Lung (tissue), 12 donors: Measurements from ENCODE around the gene ELOB. TPM values are rescaled to one million over a fixed set of nuclear protein-coding genes. Genes with fewer than 3 reads are reported as not detected.

Source experiments
- ATAC-seq: fragments of 200-7000 bp; cut with Tn5 transposase; one replicate; pipeline ENCODE4 v1.9.1; 2020; ENCODE audit warnings: moderate number of reproducible peaks; ENCODE audit not compliant: insufficient read depth, low FRiP score
- DNase-seq, 3 donors: peaks; one replicate each; pipeline ENCODE4 v3.0.0-alpha.2; 2013 to 2017
- H3K27ac ChIP-seq, 2 donors: one replicate each; pipeline ENCODE4 v1.5.1; 2013; ENCODE audit warnings: mild to moderate bottlenecking in 2 of 2, moderate library complexity in 2 of 2, control low read depth in 1 of 2, inconsistent platforms in 1 of 2, low read depth in 1 of 2, low read length in 1 of 2
- H3K27me3 ChIP-seq, 3 donors: one replicate each; pipeline ENCODE4 v1.5.1; 2013; ENCODE audit warnings: low read length in 2 of 3; ENCODE audit not compliant: control insufficient read depth in 3 of 3, insufficient read depth in 3 of 3
- H3K36me3 ChIP-seq, 4 donors: one replicate each; pipeline ENCODE4 v1.5.1; 2013; ENCODE audit warnings: low read length in 4 of 4, mild to moderate bottlenecking in 1 of 4, moderate library complexity in 1 of 4; ENCODE audit not compliant: control insufficient read depth in 4 of 4, insufficient read depth in 4 of 4
- H3K4me1 ChIP-seq, 5 donors: one replicate each; pipeline ENCODE4 v1.5.1; 2013; ENCODE audit warnings: low read length in 5 of 5, mild to moderate bottlenecking in 2 of 5, moderate library complexity in 1 of 5; ENCODE audit not compliant: control insufficient read depth in 5 of 5, insufficient read depth in 5 of 5
- H3K4me3 ChIP-seq: one replicate; pipeline ENCODE4 v1.5.1; 2013; ENCODE audit warnings: mild to moderate bottlenecking, control low read depth, moderate library complexity
- H3K9ac ChIP-seq, 2 donors: one replicate each; pipeline ENCODE4 v1.5.1; 2013; ENCODE audit warnings: low read length in 2 of 2, control low read depth in 1 of 2; ENCODE audit not compliant: insufficient read depth in 1 of 2
- H3K9me3 ChIP-seq, 4 donors: one replicate each; pipeline ENCODE4 v1.5.1; 2013; ENCODE audit warnings: low read length in 3 of 4, mild to moderate bottlenecking in 1 of 4, moderate library complexity in 1 of 4; ENCODE audit not compliant: control insufficient read depth in 4 of 4, insufficient read depth in 3 of 4
- WGBS, 2 donors: extraction: QIAGEN DNeasy Blood & Tissue Kit; methylation state at CpG; one replicate each; pipeline ENCODE4 v1.1.7; 2013; 5-methylcytosine and 5-hydroxymethylcytosine counted together
- polyA plus RNA-seq, 2 donors: library from polyadenylated mRNA; stranded (reverse); fragments of 200-250 nt; gene quantifications; one replicate each; pipeline ENCODE4 v1.2.1, GENCODE V29; 2013
- total RNA-seq, 2 donors: library from RNA; depleted of rRNA in 1 of 2; stranded (reverse); fragments of >200 nt in 1 of 2; gene quantifications; one replicate each; pipeline ENCODE4 v1.2.1, GENCODE V29; 2014 to 2021
- TF ChIP-seq, protein P1 (sequence below): IDR thresholded peaks from 2 replicates; pipeline ENCODE4 v1.5.1; 2012; ENCODE audit warnings: mild to moderate bottlenecking; ENCODE audit errors: control extremely low read depth, extremely low read depth
- donor health status: control.
- donor health status: control.
- donor health status: Bipolar disorder and iron deficiency.
- donor health status: healthy.
- donor health status: DM: yes; HTN: yes; CAD: no.

Gene ELOB
- total and polyA plus RNA-seq, 4 donors, result 87.0 to 740 (median 346) TPM

DNA sequence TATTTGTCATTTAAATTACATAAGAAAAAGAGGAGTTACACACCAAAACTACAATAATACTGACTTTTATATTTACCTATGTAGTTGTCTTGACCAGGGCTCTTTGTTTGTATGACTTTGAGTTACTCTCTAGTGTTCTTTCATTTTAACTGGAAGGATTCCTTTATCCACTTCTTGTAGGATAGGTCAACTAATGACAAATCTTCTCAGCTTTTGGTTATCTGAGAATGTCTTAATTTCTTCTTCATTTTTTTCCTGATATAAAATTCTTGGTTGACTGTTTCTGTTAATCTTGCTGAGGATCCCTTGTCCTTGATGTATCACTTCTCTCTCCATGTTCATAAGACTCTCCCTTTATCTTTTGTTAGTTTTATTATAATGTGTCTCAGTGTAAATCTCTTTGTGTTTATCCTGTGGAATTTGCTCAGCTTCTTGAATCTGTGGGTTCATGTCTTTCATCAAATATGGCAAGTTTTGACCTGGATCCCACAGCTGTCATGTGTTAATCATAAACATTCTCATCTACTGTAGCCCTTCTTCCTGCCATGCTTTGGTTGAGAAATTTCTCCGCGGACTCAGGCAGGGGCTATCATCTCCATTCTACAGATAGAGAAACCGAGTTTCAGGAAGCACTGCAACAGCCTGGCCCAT, 26.6 kb upstream of the ELOB start:
- Histone ChIP-seq H3K27ac (no peak overlapping the region), H3K27me3 (peaks cover 0 to 2% (median 0%) of the 10 kb centered on the region in 3 donors), H3K36me3 (no peaks in the 10 kb centered on the region), H3K9ac (no peak overlapping the region), H3K9me3 (peaks cover 0 to 10% (median 3%) of the 10 kb centered on the region in 4 donors), H3K4me1 (no peaks in the 10 kb centered on the region), H3K4me3 (no peak overlapping the region)
- no peak for ATAC-seq
- 85 to 86% methylated on average over 3 of the region's 3 CpGs for WGBS, 2 donors
- DNase-seq, result no peak
- TF ChIP-seq, protein P1, sequence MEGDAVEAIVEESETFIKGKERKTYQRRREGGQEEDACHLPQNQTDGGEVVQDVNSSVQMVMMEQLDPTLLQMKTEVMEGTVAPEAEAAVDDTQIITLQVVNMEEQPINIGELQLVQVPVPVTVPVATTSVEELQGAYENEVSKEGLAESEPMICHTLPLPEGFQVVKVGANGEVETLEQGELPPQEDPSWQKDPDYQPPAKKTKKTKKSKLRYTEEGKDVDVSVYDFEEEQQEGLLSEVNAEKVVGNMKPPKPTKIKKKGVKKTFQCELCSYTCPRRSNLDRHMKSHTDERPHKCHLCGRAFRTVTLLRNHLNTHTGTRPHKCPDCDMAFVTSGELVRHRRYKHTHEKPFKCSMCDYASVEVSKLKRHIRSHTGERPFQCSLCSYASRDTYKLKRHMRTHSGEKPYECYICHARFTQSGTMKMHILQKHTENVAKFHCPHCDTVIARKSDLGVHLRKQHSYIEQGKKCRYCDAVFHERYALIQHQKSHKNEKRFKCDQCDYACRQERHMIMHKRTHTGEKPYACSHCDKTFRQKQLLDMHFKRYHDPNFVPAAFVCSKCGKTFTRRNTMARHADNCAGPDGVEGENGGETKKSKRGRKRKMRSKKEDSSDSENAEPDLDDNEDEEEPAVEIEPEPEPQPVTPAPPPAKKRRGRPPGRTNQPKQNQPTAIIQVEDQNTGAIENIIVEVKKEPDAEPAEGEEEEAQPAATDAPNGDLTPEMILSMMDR, result no peak

DNA sequence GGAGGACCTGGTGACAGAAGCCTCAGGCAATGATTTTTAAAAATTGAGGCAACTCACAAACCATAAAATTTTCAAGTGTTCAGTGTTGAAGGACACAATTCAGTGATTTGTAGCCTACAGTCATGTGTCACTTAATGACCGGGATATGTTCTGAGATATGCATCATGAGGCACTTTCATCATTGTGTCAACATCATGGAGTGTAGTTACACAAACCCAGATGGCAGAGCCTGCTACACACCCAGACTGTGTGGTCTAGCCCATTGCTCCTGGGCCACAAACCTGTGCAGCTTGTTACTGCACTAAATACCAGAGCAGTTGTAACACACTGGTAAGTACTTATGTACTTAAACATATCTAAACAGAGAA, 22.8 kb upstream of the ELOB start:
- DNase-seq (peak in 1 of 3 donors; percentile 29), ATAC-seq (peak; percentile 69)
- H3K9me3 ChIP-seq, result peaks cover 0 to 9% (median 3%) of the 10 kb centered on the region in 4 donors
- H3K27me3 ChIP-seq, result peaks cover 0 to 11% (median 0%) of the 10 kb centered on the region in 3 donors
- H3K27ac ChIP-seq, result peak overlapping the region in 1 of 2 donors; percentile 89
- no peaks in the 10 kb centered on the region for H3K36me3 ChIP-seq
- no peak overlapping the region for H3K4me3 ChIP-seq
- WGBS, 2 donors, result 44 to 55% methylated on average over 1 of the region's 1 CpG
- no peaks in the 10 kb centered on the region for H3K4me1 ChIP-seq
- TF ChIP-seq, protein P1, result no peak
- H3K9ac ChIP-seq, result no peak overlapping the region

DNA sequence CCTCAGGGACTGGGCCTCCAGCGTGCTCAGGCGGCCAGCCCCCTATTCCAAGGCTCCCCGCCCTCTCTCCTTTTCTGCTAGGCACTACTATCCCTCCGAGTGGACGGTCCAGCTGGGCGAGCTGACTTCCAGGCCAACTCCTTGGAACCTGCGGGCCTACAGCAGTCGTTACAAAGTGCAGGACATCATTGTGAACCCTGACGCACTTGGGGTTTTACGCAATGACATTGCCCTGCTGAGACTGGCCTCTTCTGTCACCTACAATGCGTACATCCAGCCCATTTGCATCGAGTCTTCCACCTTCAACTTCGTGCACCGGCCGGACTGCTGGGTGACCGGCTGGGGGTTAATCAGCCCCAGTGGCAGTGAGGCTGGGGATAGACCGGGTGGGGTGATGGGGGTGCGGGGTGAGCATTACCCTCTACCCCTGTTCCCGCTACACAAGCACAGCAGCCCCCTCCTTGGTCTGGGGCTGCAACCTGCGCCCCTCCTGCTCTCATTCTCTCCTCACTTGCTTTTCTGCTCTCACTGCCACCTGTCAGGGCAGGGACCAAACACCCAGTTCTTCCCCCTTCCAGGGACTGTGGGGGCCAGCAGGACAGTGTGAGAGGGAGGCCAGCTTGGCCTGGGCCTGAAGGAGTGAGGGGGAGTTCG, 22.3 kb upstream of the ELOB start:
- Histone ChIP-seq H3K4me1 (peaks cover 0 to 1% (median 0%) of the 10 kb centered on the region in 5 donors), H3K9ac (no peak overlapping the region), H3K27me3 (peaks cover 0 to 11% (median 0%) of the 10 kb centered on the region in 3 donors), H3K4me3 (no peak overlapping the region), H3K9me3 (peaks cover 0 to 5% (median 2%) of the 10 kb centered on the region in 4 donors), H3K36me3 (no peaks in the 10 kb centered on the region), H3K27ac (peak overlapping the region in 1 of 2 donors; percentile 89)
- DNase-seq, result no peak
- TF ChIP-seq, protein P1, result no peak
- ATAC-seq, result no peak
- WGBS, 2 donors, result 82 to 88% methylated on average over 21 of the region's 21 CpGs
